Neutrophil (primary cell): ENCODE results near the gene NHEJ1.

Experiments
- H3K27ac ChIP-seq: fragments of 200-600 bp; sonication (generic); 2 replicates; pipeline ENCODE4 v1.5.1; 2016; ENCODE audit warnings: mild to moderate bottlenecking, moderate library complexity
- H3K27me3 ChIP-seq: fragments of 200-600 bp; sonication (generic); 2 replicates; pipeline ENCODE4 v1.6.0; 2016; ENCODE audit warnings: mild to moderate bottlenecking
- H3K36me3 ChIP-seq: fragments of 200-600 bp; sonication (generic); 2 replicates; pipeline ENCODE4 v1.5.1; 2017
- H3K4me1 ChIP-seq, 2 experiments: fragments of 200-600 bp in 1 of 2; sonication (generic) in 1 of 2; 1 replicate in 1 of 2; 2 replicates in 1 of 2; pipeline versions ENCODE4 v1.5.1 to v1.6.1; 2013 to 2016; ENCODE audit warnings: low read depth in 1 of 2, low read length in 1 of 2, mild to moderate bottlenecking in 1 of 2, moderate library complexity in 1 of 2; ENCODE audit not compliant: control insufficient read depth in 1 of 2, insufficient read depth in 1 of 2
- H3K4me3 ChIP-seq, 2 experiments: fragments of 200-600 bp in 1 of 2; sonication (generic) in 1 of 2; 1 replicate in 1 of 2; 2 replicates in 1 of 2; pipeline ENCODE4 v1.5.1; 2013 to 2016; ENCODE audit warnings: low read depth in 1 of 2, low read length in 1 of 2, mild to moderate bottlenecking in 1 of 2, moderate library complexity in 1 of 2
- H3K9me3 ChIP-seq: fragments of 200-600 bp; sonication (generic); 2 replicates; pipeline ENCODE4 v1.5.1; 2016
- TF ChIP-seq, protein P1 (sequence below): fragments of 200-600 bp; sonication (generic); IDR thresholded peaks from 2 replicates; pipeline ENCODE4 v1.5.1; 2016; ENCODE audit warnings: antibody characterized with exemption

NHEJ1 gene

GRCh38 chr2:219106251-219106650 lies 54.4 kb downstream of the NHEJ1 start:
- H3K4me1 ChIP-seq, result peaks cover 49 to 60% of the 10 kb centered on the region in 2 experiments
- TF ChIP-seq, protein P1, sequence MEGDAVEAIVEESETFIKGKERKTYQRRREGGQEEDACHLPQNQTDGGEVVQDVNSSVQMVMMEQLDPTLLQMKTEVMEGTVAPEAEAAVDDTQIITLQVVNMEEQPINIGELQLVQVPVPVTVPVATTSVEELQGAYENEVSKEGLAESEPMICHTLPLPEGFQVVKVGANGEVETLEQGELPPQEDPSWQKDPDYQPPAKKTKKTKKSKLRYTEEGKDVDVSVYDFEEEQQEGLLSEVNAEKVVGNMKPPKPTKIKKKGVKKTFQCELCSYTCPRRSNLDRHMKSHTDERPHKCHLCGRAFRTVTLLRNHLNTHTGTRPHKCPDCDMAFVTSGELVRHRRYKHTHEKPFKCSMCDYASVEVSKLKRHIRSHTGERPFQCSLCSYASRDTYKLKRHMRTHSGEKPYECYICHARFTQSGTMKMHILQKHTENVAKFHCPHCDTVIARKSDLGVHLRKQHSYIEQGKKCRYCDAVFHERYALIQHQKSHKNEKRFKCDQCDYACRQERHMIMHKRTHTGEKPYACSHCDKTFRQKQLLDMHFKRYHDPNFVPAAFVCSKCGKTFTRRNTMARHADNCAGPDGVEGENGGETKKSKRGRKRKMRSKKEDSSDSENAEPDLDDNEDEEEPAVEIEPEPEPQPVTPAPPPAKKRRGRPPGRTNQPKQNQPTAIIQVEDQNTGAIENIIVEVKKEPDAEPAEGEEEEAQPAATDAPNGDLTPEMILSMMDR, result no peak

GRCh38 chr2:219104107-219105035 lies 56.2 kb downstream of the NHEJ1 start:
- no peaks in the 10 kb centered on the region for H3K36me3 ChIP-seq
- TF ChIP-seq, protein P1, result peak; percentile 74
- peaks cover 38 to 45% of the 10 kb centered on the region in 2 experiments for H3K4me1 ChIP-seq
- H3K27ac ChIP-seq, result no peak overlapping the region
- H3K27me3 ChIP-seq, result no peaks in the 10 kb centered on the region
- H3K9me3 ChIP-seq, result no peaks in the 10 kb centered on the region
- H3K4me3 ChIP-seq, result no peak overlapping the region

More at GRCh38 chr2:219106251-219106650, 54.4 kb downstream of the NHEJ1 start:
- no peaks in the 10 kb centered on the region for H3K36me3 ChIP-seq
- H3K27ac ChIP-seq, result peak overlapping the region; percentile 75
- H3K9me3 ChIP-seq, result no peaks in the 10 kb centered on the region
- no peak overlapping the region for H3K4me3 ChIP-seq
- no peaks in the 10 kb centered on the region for H3K27me3 ChIP-seq

GRCh38 chr2:219099329-219099728 lies 61.3 kb downstream of the NHEJ1 start:
- no peaks in the 10 kb centered on the region for H3K36me3 ChIP-seq
- no peaks in the 10 kb centered on the region for H3K9me3 ChIP-seq
- no peak overlapping the region for H3K27ac ChIP-seq
- TF ChIP-seq, protein P1, result no peak
- H3K27me3 ChIP-seq, result no peaks in the 10 kb centered on the region
- H3K4me1 ChIP-seq, result peaks cover 14% of the 10 kb centered on the region in 2 experiments
- H3K4me3 ChIP-seq, result no peak overlapping the region

- TF ChIP-seq, protein P1, result no peak
- H3K9me3 ChIP-seq, result no peaks in the 10 kb centered on the region
- no peak overlapping the region for H3K27ac ChIP-seq
- peaks cover 16 to 17% of the 10 kb centered on the region in 2 experiments for H3K4me1 ChIP-seq
- H3K27me3 ChIP-seq, result no peaks in the 10 kb centered on the region
- H3K4me3 ChIP-seq, result no peak overlapping the region
- H3K36me3 ChIP-seq, result no peaks in the 10 kb centered on the region
Measured at GRCh38 chr2:219095406-219095935, 65.1 kb downstream of the NHEJ1 start.

DNA sequence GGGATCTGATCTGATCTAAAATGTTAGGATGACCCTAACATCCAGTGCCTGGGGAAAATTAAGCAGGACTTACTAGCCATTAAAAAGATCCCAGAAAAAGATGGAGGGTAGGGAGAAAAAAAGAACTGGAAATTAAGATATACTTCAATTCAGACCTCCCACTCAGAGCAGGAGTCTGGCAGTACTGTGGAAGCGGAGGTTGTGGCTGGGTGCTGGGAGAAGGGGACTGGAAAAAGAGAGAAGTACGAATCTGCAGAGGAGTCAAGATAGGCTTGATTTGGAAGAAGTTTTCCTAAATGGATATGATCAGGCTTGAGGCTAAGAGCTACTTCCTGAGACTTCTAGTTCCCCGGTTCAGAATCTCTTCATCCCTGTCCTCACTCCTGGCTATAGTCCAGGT lies 66.4 kb downstream of the NHEJ1 start:
- Histone ChIP-seq H3K27ac (peak overlapping the region; percentile 3), H3K4me3 (no peak overlapping the region), H3K9me3 (no peaks in the 10 kb centered on the region), H3K36me3 (no peaks in the 10 kb centered on the region), H3K27me3 (no peaks in the 10 kb centered on the region), H3K4me1 (peaks cover 16 to 17% of the 10 kb centered on the region in 2 experiments)
- TF ChIP-seq, protein P1, result no peak
